ENCODE data around the gene TMEM52B.
"Not testable (repeated sequence)": the region's sequence is repeated elsewhere in the genome, so short reads cannot be mapped to it uniquely, and the experiment has no call there.

TMEM52B gene

DNA sequence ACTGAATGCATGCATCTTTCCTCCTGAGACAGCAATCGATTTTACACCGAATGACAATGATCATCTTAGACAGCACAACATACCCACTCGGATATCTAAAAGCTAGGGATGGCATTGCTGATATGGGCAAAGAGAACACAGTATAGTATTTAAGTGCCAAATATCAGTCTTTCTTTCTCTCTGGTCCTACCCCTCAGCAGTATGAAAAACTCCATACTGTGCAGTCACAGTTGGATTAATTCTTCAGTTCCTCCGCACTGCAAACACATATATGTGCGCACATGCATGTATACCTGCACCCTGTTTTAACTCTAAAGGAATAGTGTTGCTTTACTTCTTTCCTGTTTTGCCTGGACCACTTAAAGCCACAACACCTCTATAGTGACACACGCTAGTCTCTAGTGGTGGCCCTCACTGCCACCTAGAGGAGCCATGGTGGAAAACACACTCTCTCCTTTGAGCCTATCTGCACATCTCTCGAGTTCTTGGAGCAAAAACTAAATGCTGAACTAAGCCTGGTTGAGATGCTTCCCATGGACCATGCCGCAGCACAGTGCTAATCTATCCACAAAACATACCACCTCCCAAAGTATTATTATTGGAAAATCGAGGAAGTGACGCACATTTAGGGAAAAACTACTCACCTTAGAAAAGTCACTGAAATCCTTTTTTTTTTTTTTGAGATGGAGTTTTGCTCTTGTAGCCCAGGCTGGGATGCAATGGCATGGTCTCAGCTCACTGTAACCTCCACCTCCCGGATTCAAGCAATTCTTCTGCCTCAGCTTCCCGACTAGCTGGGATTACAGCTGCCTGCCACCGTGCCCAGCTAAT lies 11.9 kb downstream of the TMEM52B start:
- peak; percentile 74 for DNase-seq (ENCODE audit: extremely low spot score)
- TF ChIP-seq, protein P1, sequence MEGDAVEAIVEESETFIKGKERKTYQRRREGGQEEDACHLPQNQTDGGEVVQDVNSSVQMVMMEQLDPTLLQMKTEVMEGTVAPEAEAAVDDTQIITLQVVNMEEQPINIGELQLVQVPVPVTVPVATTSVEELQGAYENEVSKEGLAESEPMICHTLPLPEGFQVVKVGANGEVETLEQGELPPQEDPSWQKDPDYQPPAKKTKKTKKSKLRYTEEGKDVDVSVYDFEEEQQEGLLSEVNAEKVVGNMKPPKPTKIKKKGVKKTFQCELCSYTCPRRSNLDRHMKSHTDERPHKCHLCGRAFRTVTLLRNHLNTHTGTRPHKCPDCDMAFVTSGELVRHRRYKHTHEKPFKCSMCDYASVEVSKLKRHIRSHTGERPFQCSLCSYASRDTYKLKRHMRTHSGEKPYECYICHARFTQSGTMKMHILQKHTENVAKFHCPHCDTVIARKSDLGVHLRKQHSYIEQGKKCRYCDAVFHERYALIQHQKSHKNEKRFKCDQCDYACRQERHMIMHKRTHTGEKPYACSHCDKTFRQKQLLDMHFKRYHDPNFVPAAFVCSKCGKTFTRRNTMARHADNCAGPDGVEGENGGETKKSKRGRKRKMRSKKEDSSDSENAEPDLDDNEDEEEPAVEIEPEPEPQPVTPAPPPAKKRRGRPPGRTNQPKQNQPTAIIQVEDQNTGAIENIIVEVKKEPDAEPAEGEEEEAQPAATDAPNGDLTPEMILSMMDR (IDR thresholded peaks at IDR 0.05; ENCODE audit: control extremely low read depth, extremely low read depth, low read depth, missing control alignments), result peak; percentile 87
- ChIA-PET POLR2A (no interaction called here), CTCF (interaction anchor here (0.6 to 9.6 kb wide), 12 partner anchors 11 to 440 kb away, joined by 3 to 63 read pairs (median 3); no protein-coding TSS in a partner anchor)

DNA sequence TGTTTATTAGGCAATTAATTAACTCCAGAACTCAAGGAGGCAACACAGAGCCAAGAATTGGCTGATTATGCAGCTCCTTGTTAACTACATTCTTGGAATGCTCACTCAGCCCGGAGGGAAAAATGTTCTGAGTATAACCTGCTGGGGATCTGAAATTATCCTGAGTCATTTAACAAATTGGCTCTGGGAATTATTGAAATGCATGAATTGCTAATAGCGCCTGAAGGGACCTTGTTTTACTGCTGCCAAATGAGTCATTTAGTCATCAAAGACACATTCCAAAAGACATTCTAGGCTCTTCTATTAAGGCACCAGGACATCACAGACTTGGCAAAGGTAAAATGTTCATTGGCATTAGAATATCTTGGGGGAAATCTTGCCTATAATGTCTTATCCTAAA lies 13.0 kb downstream of the TMEM52B start:
- ChIA-PET POLR2A (no interaction called here), CTCF (interaction anchor here (0.9 to 9.6 kb wide), 7 partner anchors 10 to 183 kb away, joined by 3 to 63 read pairs (median 3); no protein-coding TSS in a partner anchor)
- TF ChIP-seq, protein P1 (IDR thresholded peaks at IDR 0.05; ENCODE audit: control extremely low read depth, extremely low read depth, low read depth, missing control alignments), result no peak
- DNase-seq (ENCODE audit: extremely low spot score), result no peak

DNA sequence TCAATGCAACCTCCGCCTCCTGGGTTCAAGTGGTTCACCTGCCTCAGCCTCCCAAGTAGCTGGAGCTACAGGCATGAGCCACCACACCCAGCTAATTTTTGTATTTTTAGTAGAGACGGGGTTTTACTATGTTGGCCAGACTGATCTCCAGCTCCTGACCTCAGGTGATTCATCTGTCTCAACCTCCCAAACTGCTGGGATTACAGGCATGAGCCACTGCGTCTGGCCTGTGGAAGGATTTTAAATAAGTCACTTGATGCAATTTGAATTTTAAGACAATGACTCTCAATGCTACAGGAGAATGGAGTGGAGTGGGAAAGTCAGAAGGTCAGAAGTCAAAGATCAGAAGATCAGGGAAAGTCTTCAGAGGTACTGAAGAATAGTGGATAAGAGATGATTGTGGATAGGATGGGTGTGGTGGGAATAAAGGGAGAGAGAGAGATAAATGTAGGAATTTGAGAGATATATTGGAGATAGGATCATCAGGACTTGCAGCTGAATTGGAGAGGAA lies 15.4 kb downstream of the TMEM52B start:
- no peak for DNase-seq (ENCODE audit: extremely low spot score)
- ChIA-PET CTCF (interaction anchor here (1.1 to 9.6 kb wide), 6 partner anchors 14 to 136 kb away, joined by 3 to 63 read pairs (median 4); no protein-coding TSS in a partner anchor), POLR2A (interaction anchor here (0.6 kb wide), 1 partner anchor 1638 kb away, joined by 3 read pairs; no protein-coding TSS in a partner anchor)
- TF ChIP-seq, protein P1 (IDR thresholded peaks at IDR 0.05; ENCODE audit: control extremely low read depth, extremely low read depth, low read depth, missing control alignments), result no peak

DNA sequence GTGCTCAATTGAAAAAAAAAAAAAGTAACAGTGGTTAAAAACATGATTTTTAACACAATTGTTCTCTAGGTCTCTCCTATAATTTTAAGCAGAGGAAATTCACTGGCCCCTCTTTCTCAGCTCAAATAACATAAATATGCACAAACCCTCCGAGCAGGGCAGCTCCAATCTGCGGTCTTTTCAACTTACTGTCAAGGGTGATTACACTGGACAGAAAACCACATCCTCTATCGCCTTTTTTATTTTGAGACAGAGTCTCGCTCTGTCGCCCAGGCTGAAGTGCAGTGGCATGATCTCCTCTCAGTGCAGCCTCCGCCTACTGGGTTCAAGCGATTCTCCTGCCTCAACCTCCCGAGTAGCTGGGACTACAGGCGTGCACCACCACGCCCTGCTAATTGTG lies 17.4 kb downstream of the TMEM52B start:
- POLR2A ChIA-PET, result interaction anchor here (0.7 kb wide), 1 partner anchor 1063 kb away, joined by 4 read pairs; no protein-coding TSS in a partner anchor
- peak; percentile 40 for DNase-seq (ENCODE audit: extremely low spot score)
- TF ChIP-seq, protein P1 (IDR thresholded peaks at IDR 0.05; ENCODE audit: control extremely low read depth, extremely low read depth, low read depth, missing control alignments), result no peak
- CTCF ChIA-PET, result interaction anchor here (1.2 to 9.6 kb wide), 2 partner anchors 42 to 44 kb away, joined by 3 to 63 read pairs; no protein-coding TSS in a partner anchor

DNA sequence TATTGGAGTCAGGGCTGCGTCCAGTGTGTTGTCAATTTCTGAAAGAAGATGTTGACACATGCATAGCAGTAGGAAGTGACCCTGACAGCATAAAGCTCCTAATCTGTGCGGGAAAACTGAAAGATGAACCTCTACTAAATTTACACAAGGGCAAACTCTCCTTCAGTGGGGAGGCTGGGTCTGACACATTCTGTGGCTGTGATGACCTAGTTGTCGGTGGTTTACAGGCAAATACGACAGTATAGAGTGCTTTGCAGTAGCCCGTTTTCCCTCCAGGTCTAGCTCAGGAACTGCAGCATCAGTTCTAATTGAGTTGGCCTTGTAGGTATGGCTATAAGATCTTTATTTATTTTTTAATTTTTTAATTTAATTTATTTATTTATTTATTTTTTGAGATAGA lies 19.0 kb downstream of the TMEM52B start:
- no peak for DNase-seq (ENCODE audit: extremely low spot score)
- POLR2A ChIA-PET, result no interaction called here
- TF ChIP-seq, protein P1 (IDR thresholded peaks at IDR 0.05; ENCODE audit: control extremely low read depth, extremely low read depth, low read depth, missing control alignments), result no peak
- CTCF ChIA-PET, result interaction anchor here (0.9 to 1.4 kb wide), 2 partner anchors 38 to 45 kb away, joined by 3 to 4 read pairs; no protein-coding TSS in a partner anchor

DNA sequence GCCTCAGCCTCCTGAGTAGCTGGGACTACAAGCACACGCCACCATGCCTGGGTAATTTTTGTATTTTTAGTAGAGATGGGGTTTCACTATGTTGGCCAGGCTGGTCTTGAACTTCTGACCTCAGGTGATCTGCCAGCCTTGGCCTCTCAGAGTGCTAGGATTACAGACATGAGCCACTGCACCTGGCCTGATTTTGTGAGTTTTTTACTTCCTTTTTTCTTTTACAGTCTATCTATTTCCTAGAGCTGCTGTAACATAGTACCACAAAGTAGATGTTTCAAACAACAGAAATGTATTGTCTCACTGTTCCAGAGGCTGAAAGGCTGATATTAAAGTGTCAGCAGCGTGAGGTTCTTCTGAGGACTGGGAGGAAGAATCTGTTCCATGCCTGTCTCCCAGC lies 25.7 kb downstream of the TMEM52B start:
- DNase-seq (ENCODE audit: extremely low spot score); POLR2A ChIA-PET: not testable (repeated sequence)
- CTCF ChIA-PET, result interaction anchor here (0.9 kb wide), 1 partner anchor 9 kb away, joined by 3 read pairs; no protein-coding TSS in a partner anchor
